WI38 (cell line): ENCODE results near the gene CRYBA2.
A peak's percentile ranks its signal among the peaks of the same experiment; 100 is the strongest.

Experiments
- H3K4me3 ChIP-seq: 2 replicates; pipeline ENCODE4 v1.5.1; 2011; ENCODE audit warnings: low read depth, mild to moderate bottlenecking, control low read depth, low read length
- CTCF ChIP-seq: IDR thresholded peaks from 2 replicates; pipeline ENCODE4 v1.5.1; 2012; ENCODE audit warnings: low read depth, mild to moderate bottlenecking, control low read depth, low read length

Gene CRYBA2

GRCh38 chr2:219035942-219036341, 42.7 kb upstream of the CRYBA2 start:
- TF ChIP-seq CTCF: no peak

GRCh38 chr2:219034823-219035222, 41.6 kb upstream of the CRYBA2 start:
- H3K4me3 ChIP-seq: no peak overlapping the region
- no peak for TF ChIP-seq CTCF

More at GRCh38 chr2:219035942-219036341, 42.7 kb upstream of the CRYBA2 start:
- no peak overlapping the region for H3K4me3 ChIP-seq

GRCh38 chr2:219032051-219032745, 39.0 kb upstream of the CRYBA2 start:
- no peak for TF ChIP-seq CTCF

GRCh38 chr2:219031005-219031738, 38.0 kb upstream of the CRYBA2 start:
- no peak overlapping the region for H3K4me3 ChIP-seq
- TF ChIP-seq CTCF: no peak

More at GRCh38 chr2:219032051-219032745, 39.0 kb upstream of the CRYBA2 start:
- no peak overlapping the region for H3K4me3 ChIP-seq

GRCh38 chr2:219030177-219030940, 37.1 kb upstream of the CRYBA2 start:
- no peak for TF ChIP-seq CTCF
- H3K4me3 ChIP-seq: no peak overlapping the region

GRCh38 chr2:219029829-219030165, 36.6 kb upstream of the CRYBA2 start:
- TF ChIP-seq CTCF: peak; percentile 96
- no peak overlapping the region for H3K4me3 ChIP-seq
